ENCODE measurements around the gene ETV3L.

DNA sequence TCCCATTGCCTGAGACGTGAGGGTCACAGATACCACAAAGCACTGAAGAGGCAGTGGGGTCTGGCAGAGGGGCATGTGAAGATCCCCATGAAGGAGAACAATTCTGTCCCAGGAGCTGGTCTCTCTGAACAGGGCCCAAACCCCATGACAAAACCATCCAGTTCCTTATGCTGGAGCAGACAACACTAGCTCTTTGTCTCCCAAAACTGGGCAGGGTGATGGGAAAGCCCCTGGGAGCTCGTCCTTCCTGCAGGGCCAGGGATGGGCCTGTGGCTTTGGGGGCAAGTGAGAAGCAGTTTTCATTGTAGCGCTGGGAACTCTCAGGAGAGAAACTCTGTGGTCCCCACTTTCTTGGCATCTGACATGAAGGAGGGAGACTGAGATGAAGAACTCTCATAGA is 8.8 kb downstream of the ETV3L start:
- TF ChIP-seq POLR2AphosphoS5 (IDR thresholded peaks at IDR 0.05; ENCODE audit: low read depth, low read length) (no peak), TAF1 (IDR thresholded peaks at IDR 0.05; ENCODE audit: borderline replicate concordance, insufficient read depth, low read length) (no peak), SIN3A (IDR thresholded peaks at IDR 0.05; ENCODE audit: borderline replicate concordance, insufficient read depth, low read length) (no peak), FOXP2 (optimal IDR thresholded peaks at IDR 0.05; ENCODE audit: borderline replicate concordance, extremely low read depth, extremely low read length, insufficient read depth) (no peak)
- TF ChIP-seq, protein P1, sequence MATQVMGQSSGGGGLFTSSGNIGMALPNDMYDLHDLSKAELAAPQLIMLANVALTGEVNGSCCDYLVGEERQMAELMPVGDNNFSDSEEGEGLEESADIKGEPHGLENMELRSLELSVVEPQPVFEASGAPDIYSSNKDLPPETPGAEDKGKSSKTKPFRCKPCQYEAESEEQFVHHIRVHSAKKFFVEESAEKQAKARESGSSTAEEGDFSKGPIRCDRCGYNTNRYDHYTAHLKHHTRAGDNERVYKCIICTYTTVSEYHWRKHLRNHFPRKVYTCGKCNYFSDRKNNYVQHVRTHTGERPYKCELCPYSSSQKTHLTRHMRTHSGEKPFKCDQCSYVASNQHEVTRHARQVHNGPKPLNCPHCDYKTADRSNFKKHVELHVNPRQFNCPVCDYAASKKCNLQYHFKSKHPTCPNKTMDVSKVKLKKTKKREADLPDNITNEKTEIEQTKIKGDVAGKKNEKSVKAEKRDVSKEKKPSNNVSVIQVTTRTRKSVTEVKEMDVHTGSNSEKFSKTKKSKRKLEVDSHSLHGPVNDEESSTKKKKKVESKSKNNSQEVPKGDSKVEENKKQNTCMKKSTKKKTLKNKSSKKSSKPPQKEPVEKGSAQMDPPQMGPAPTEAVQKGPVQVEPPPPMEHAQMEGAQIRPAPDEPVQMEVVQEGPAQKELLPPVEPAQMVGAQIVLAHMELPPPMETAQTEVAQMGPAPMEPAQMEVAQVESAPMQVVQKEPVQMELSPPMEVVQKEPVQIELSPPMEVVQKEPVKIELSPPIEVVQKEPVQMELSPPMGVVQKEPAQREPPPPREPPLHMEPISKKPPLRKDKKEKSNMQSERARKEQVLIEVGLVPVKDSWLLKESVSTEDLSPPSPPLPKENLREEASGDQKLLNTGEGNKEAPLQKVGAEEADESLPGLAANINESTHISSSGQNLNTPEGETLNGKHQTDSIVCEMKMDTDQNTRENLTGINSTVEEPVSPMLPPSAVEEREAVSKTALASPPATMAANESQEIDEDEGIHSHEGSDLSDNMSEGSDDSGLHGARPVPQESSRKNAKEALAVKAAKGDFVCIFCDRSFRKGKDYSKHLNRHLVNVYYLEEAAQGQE (IDR thresholded peaks at IDR 0.05; ENCODE audit: insufficient read depth in 1 of 2, low read depth in 2 of 2, low read length in 2 of 2): no peak

Data from PFSK-1 (cell line).